Breast epithelium (tissue), 3 donors: ENCODE data around the gene PMM2.

Experiments used
- POLR2A ChIP-seq: fragments of 450-650 bp; IDR thresholded peaks from one replicate; pipeline ENCODE4 v1.6.1; 2016; ENCODE audit warnings: antibody characterized with exemption, mild to moderate bottlenecking, moderate library complexity
- TF ChIP-seq, protein P1 (sequence below), 3 donors: fragments of 450-650 bp; IDR thresholded peaks; one replicate each; pipeline ENCODE4 v1.5.1; 2016 to 2017; ENCODE audit warnings: antibody characterized with exemption in 3 of 3, mild to moderate bottlenecking in 3 of 3, moderate library complexity in 3 of 3

- TF ChIP-seq POLR2A, result no peak
- TF ChIP-seq, protein P1, sequence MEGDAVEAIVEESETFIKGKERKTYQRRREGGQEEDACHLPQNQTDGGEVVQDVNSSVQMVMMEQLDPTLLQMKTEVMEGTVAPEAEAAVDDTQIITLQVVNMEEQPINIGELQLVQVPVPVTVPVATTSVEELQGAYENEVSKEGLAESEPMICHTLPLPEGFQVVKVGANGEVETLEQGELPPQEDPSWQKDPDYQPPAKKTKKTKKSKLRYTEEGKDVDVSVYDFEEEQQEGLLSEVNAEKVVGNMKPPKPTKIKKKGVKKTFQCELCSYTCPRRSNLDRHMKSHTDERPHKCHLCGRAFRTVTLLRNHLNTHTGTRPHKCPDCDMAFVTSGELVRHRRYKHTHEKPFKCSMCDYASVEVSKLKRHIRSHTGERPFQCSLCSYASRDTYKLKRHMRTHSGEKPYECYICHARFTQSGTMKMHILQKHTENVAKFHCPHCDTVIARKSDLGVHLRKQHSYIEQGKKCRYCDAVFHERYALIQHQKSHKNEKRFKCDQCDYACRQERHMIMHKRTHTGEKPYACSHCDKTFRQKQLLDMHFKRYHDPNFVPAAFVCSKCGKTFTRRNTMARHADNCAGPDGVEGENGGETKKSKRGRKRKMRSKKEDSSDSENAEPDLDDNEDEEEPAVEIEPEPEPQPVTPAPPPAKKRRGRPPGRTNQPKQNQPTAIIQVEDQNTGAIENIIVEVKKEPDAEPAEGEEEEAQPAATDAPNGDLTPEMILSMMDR (IDR thresholded peaks at IDR 0.05), result no peak
These were observed 88.3 kb downstream of the PMM2 start for GRCh38 chr16:8885674-8886592.
